Kidney tubule cell (primary cell): Measurements from ENCODE around the gene CAPN7.

Experiments
- DNase-seq: peaks from one replicate; pipeline ENCODE4 v3.0.0-alpha.2; 2018; ENCODE audit warnings: low spot score

Gene CAPN7

DNA sequence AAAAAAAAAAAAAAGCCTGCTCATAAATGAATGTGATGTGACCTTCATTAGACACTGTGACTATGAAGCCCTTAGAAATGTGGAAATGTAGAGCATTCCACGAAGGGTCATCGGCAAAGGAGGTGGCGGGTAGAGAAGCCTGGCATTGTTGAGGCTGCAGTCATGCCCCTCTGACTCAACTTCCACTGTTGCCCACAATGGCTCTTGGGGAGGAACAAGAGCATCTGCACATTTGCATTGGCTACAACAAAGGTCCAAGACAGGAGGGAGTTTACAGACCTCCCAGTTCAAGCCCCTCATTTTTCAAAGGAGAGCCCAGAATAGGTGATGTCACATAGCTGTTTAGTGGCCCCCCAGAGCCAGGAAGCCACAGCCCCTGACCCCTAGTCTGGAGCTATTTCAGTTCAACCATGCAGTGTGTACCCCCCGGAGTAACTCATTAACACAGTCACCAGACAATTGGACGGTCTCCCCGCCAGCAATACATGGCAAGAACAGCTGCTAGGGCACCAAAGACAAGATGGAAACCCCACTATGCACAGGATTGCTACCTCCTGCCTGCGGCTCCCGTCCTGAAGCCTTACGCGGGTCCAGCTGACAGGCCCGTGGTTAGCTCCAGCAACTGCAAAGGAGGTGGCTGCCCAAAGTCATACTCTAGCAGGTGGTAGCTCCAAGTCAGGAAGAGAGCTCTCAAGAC, 70.1 kb downstream of the CAPN7 start:
- peak; percentile 65 for DNase-seq

DNA sequence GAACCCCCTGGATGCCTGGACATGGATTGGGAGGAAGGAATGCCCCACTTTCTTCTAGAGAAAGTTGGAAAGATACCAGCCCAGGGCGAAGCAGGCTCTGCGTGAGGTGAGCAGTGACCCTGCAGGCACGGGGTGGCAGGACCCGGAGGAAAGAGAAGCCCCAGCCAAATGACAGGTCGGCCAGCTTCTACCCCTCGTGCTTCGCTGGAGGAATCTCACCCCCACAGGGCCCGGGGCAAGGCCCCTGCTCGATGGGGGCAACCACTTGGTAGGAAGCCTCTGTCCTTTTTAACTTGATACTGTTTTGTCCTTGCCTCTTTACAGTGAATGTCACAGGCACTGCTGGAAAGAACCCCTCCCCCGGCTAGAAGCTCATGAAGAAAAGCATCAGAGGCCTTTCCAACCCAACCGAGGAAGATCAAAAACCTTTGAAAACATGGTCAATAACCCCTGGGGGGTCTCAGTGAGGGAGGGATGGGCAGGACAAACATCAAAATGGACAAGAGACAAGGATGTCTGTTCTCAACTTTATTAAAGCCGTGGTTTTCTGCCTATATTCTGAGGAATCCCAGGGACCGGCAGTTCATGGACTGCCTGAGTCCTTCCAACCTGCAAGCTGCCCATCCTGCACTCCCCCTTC, 71.9 kb downstream of the CAPN7 start:
- no peak for DNase-seq

DNA sequence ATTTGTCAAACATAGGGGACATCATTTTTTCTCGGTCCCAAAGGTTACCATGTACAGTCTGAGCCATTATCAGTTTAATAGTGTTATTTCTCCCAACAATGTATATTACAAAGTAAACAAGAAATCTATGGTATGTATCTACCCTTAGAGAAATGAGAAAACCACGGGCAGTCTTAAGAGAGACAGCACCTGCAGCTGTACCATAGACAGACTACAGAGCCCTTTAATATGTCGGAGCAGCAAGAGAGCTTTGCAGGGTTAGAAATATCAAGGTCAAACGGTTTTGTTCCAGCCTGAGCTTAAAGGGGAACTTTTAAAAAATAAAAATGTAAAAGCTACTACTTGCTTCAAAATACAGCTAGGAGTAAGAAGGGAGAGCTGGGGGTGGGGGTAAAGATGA, 73.2 kb downstream of the CAPN7 start:
- DNase-seq: no peak

DNA sequence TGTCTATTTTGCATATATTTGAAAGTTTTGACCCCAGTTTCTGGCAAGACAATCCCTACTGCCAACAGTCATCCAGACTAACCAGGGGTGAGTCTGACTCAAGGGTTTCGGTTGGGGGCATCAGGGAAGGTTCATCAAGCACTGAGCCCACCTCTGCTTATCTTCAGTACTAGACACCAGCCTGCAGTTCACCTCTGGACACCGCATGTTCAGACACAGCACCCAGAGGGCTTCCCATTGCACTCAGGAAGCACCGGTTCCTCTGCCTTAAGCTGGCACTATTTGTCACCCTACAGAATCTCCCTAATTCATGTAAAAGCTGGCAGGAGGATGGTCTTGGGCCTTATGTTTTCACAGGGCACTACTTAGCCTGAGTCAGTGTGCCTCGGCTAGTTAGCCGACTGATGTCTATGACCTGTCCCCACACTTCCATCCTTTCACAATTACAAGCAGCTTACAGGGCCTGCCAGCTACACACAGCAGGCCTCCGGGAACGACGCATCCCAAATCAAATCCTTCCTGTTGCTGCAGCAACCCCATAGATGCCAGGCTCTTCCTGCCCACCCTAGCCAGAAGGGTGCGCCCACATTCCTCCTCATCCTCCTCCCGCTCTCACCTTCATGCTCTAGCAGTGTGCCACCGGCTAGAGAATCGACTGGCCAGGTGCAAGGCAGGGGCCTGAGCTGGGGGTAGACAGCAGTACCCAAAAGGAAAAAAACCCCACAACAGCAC, 73.8 kb downstream of the CAPN7 start:
- no peak for DNase-seq

DNA sequence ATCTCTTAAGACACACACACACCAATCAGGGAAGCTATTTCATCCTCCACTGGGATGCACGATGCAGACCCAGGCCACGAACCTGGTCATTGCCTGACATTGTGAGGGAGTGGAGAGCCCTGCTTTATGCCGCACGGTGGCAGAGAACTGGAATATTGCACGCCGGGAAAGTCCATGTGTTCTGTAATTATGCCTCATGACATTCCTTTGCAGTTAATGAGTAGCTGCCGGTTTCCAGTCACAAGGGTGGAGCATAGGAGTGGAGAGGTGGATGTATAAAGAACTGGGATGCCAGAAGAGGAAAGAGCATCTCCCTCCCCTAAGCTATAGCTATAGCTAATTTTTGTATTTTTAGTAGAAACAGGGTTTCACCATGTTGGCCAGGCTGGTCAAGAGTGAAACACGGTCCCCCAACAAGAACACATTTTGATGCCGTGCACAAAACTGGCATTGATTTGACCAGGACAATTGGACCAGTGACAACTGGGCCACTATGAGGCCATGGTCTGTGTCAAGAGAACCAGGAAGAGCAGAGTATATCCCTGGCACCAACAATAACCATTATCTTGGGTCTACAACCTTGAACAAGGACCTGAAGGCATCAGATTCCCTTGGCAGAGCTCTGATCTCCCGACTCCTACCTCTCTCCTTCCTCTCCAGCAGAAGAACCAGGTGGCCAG, 74.9 kb downstream of the CAPN7 start:
- DNase-seq: peak; percentile 78

DNA sequence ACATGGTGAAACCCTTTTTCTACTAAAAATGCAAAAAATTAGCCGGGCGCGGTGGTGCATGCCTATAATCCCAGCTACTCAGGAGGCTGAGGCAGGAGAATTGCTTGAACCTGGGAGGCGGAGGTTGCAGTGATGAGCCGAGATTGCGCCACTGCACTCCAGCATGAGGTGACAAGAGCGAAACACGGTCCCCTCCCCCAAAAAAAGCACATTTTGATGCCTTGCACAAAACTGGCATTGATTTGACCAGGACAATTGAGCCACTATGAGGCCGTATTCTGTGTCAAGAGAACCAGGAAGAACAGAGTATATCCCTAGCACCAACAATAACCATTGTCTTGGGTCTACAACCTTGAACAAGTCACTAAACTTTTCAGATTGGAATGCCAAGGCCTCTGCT, 75.8 kb downstream of the CAPN7 start:
- no peak for DNase-seq

DNA sequence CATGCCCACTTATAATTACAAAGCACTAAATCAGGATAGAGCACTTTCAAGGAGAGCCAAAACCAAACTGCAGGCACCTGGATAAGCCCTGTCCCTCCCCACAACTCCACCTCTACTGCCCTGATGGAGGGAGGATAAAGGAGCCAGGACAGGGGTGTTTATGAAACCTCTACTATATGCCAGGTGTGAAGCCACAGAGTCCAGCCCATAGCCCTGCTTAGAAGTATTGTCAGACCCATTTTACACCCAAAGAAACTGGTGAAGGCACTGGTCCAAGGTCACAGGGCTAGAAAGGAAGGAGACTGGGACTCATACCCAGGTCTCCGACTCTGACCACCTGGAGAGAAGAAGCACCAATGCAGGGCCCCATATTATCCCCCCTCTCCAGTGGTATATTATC, 77.7 kb downstream of the CAPN7 start:
- no peak for DNase-seq

DNA sequence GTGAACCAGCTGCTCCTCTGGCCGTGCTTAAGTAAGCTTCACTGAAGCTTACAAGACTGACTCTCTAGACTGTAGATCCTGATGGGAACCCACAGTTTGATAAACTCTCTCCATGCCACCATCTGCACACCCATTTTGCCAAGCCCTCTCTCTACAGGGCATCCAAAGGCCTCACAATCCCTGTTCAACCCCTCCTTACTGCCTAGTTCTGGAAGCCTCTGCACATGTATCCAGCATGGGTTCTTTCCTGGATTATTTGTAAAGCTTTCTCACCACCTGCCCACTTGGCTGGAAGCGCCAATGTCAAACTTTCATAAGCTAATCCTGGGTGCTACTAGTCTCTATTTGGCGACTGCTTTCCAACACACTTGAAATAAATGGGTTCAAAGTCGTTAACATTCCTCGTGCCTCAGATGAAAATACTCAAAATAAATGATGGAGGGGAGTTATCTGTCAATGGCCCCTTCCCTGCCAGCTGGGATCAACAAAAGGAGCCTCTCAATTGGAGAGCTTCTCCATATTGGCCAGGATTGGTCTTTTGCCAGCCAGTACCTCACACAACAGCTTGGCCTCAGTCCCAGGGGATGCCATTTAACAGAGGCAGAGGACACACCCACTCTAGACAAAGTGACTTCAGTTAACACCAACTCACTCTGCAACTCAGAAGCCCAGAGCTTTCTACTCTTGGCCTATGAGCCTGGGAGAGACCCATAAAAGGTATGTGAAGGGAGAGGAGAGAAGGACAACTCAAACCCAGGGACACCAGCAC, 78.3 kb downstream of the CAPN7 start:
- DNase-seq: peak; percentile 14

DNA sequence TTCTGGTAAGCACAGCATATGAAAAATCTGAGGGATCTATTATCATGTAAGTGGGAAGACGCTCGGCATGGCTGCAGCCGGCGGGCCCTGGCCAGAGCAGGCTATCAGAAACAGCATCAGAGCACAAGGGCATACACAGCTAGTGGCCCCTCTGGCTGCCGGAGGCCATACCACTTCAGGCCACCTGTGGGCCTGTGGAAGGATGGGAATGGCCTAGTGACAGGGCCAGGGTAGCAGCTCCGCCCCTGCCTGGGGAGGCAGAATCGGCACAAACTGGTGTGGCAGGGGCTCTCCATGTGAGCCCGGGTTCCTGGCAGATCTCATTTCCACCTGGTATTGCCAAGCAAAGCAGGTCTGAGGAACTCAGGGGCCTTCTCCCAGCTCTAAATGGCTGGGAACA, 80.0 kb downstream of the CAPN7 start:
- no peak for DNase-seq

DNA sequence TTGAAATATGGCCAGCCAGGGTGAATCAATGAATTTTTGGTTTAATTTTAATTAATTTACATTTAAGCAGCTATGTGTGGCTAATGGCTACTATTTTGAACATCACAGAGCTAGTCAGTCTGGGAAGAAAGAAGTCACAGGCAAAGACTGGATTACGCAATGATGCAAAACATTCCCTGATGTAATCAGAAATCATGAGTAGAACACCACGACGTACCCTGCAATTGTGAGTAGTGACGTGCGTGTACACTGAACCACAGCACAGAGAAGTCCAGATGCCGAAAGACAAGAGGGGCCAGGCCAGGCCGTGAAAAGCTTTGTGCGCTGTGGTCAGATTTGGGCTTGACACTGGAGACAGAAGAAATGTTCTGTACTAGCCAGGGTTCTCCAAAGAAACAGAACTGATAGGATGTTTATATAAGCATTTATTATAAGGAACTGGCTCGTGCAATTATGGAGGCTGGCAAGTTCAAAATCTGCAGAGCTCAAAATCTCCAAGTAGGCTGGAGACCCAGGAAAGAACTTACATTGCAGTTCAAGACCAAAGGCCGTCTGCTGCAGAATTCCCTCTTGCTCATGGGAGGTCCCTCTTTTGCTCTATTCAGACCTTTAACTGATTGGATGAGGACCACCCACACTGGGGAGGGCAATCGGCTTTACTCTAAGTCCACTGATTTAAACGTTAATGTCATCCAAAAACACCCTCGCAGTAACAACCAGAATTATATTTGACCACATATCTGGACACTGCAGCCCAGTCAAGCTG, 81.7 kb downstream of the CAPN7 start:
- DNase-seq: no peak

DNA sequence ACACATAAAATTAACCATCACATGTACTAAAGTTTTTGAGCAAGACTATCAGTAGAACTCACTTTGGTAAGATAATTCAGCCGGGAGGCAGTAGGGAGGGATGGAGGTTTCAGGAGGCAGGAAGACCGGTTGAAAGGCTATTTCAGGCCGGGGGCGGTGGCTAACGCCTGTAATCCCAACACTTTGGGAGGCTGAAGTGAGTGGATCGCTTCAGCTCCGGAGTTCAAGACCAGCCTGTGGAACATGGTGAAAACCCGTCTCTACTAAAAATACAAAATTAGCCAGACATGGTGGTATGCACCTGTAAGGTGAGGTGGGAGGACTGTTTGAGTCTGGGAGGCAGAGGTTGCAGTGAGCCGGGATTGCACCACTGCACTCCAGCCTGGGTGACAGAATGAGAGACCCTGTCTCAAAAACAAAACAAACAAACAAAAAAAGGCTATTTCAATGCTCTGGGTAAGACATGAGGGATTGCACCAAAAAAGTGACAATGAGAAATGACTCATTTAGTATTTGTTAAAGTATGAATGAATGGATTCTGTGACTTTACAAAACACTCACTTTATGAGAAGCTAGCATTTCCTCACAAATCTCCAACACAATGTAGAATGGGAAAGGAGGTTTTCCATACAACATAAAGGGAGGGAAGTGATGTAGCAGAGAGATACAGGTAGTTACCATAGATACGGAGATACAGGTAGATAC, 82.4 kb downstream of the CAPN7 start:
- DNase-seq: no peak

DNA sequence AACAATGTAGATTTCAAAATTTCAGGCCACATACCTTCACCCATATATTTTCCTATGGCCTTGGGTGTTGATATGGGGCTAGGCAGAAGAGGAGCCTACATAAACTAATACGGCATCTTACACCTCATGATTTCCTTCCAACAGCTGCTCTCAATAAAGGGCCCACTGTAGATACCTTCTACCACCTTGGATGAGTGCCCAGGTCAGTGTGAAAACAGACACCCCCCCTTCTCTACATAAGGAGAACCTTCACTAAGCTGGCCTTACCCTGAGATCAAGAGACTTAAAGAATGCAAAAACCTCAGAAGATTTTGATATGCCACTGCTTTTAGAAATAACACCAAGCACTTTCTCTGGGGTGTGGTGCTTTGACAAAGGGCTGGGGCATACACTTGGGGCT, 83.6 kb downstream of the CAPN7 start:
- no peak for DNase-seq

DNA sequence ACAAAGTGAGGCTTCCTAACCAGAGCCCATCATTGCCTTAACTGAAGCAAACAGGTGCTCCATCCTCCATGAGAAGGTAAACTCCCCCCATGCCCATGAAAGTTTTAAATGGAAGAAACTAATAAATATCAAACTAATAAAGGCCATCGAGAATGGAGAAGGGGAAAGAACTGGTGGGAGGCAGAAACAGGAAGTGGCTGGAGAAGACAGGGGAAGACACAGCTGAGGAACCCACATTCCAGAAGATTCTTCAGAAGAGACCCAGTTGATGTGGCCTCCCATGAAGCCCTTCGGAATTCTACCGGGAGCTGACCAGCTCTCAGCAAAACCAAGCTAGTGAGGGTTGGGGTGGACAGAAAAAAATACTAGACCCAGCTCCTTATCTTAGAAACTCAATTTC, 84.7 kb downstream of the CAPN7 start:
- no peak for DNase-seq

DNA sequence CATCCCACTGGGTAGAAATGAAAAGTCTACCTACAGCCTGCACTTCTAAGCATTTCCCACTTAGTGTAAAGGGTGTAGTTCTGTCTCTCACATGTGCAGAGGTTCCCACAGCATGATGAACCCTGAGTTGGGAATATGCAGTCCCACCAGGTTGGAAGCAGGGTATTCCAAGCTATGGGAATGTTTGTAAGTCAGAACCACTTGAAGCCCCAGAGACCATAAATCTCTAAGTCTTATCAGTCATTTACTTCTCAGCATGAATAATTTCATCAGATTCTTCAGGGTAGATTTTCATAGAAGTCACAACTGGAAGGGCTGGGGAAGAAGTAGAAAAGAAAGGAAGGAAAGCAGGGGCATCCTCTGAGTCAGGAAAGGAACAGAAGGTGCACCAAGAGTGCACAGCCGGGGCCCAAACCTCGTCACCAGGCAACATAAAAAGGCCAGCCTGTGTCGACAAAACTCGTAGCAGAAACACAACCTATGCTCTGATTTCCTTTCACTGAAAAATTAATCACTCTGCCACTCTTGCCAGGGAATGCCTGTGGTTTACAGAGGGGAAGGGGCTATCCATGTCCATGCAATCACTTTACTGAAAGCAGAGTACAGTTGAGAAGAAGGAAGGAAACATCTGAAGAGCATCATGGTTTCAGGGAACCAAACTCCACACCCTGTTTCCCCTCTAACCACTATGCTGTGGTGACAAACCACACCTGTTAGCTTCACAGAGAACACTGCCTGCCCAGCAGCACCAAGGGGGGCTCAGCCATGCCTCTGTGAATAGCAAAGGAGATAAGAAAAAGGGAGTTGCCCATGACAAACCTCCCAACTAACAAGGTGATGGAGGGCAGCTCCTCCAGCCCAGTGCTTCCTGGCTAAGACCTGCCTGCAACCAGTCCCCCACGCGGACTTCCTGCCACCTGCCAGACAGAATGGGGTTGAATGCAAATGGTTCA, 85.8 kb downstream of the CAPN7 start:
- DNase-seq: no peak

DNA sequence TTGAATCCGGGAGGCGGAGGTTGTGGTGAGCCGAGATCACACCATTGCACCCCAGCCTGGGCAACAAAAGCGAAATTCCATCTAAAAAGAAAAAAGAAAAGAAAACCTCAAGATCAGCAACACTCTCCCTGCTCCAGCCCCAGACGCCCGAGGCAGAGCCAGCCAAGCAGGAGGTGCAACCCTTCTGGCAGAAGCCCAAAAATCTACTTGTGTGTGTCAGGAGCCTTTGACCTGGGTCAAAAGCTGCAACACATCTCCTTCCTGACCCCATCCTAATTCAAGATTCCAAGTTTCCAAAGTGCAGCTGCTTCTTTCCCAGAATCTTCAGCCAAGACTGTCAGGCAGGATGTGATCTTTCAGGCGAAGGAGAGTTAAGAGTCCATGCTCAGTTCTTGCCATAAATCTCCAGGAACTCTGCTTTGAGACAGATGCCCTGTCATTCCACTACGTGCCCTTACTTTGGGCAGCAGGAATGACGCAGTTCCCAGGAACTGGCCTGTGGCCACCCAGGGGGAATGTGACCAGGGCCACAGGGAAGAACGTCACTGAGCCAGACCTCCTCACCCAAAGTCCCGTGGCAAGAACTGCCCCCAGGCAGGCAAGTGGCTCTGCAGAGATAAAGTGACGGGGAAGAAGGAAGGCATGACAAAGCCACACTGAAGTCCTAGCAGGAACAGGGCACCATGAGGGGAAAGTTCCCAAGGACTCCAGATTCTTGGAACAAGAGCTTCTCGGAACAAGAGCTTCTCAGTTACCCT, 86.9 kb downstream of the CAPN7 start:
- DNase-seq: peak; percentile 70

DNA sequence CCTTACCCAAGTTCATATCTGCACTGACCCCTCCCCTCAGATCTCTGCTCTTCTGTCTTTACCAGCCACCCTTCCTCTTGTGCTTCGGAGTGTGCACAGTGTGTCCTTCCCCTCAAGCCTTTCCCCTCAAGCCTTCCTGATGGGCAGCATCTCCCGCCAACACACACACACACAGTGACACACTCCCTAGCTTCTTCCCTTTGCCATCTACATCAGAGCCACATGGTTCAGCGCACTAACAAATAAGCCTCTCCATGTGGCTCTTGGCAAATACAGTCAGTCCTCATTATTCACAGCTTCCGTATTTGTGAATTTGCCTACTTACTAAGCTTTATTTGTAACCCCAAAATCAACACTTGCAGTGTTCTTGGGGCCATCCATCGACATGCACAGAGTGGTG, 88.9 kb downstream of the CAPN7 start:
- peak; percentile 50 for DNase-seq

DNA sequence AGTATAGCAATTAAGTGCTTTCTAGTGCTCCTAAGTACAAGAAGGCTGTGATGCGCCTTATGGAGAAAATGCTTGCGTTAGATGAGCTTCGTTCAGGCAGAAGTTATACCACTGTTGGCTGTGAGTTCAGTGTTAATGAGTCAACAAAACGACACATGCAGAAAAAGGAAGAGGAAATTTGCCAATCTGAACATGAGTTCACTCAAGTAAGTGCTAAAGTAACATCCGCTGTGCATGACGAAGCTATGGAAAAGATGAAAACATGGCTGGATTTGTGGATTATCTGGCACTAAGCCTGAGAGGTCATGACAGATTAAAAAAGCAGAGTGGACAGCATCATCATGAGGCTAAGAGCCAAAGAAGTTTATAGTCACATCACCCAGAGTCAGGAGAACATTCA, 89.5 kb downstream of the CAPN7 start:
- peak; percentile 67 for DNase-seq

DNA sequence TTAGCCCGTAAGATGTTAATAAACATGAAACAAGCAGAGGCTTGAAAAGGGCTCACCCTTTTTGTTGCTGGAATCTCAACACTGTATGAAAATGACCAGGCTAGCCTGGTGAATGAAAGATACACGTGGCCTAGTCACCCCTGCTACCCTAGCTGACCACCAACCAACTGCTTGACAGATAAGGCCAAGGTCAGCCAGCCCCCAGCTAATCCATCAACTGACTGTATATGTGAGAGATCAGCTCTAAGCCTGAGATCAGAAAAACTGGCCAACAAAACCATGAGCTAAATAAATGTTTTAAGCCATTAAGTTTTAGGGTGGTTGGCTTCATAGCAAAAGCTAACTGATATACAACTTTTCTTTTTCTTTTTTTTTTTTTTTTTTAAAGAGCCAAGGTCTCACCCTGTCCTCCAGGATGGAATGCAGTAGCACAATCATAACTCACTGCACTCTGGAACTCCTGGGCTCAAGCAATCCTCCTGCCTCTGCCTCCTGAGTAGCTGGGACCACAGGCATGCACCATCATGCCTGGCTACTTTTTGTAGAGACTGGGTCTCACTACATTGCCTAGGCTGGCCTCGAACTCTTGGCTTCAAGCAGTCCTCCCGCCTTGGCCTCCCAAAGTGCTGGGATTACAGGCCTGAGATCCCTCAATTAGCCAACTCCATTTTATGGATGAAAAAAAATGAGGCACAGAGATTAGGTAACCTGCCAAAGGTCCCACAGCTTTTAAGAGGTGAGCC, 91.7 kb downstream of the CAPN7 start:
- no peak for DNase-seq
